HG02870 (cell line): ENCODE results near the gene SEC14L5.
"Not testable (repeated sequence)": the region's sequence is repeated elsewhere in the genome, so short reads cannot be mapped to it uniquely, and the experiment has no call there.

ENCODE experiments used
- ATAC-seq: cut with Tn5 transposase; IDR thresholded peaks from one replicate; pipeline ENCODE4 v1.9.1; 2021; ENCODE audit warnings: mild to moderate bottlenecking, moderate library complexity; ENCODE audit not compliant: unreplicated experiment

The SEC14L5 gene

GRCh38 chr16:4948903-4949766 lies 9.0 kb upstream of the SEC14L5 start:
- ATAC-seq: no peak

- no peak for ATAC-seq
Measured at GRCh38 chr16:4949986-4950385, 8.1 kb upstream of the SEC14L5 start.

GRCh38 chr16:4951583-4951982 lies 6.5 kb upstream of the SEC14L5 start:
- ATAC-seq: not testable (repeated sequence)

- ATAC-seq: no peak
Measured at GRCh38 chr16:4954714-4955113, 3.4 kb upstream of the SEC14L5 start.

- ATAC-seq: no peak
Measured at GRCh38 chr16:4957420-4957719, 760 bp upstream of the SEC14L5 start.

GRCh38 chr16:4958510-4959438 lies 644 bp downstream of the SEC14L5 start:
- ATAC-seq: no peak

- ATAC-seq: no peak
Measured at GRCh38 chr16:4960579-4960978, 2.4 kb downstream of the SEC14L5 start.

- no peak for ATAC-seq
Measured at GRCh38 chr16:4962716-4963115, 4.6 kb downstream of the SEC14L5 start.

- not testable (repeated sequence) for ATAC-seq
Measured at GRCh38 chr16:4963527-4963926, 5.4 kb downstream of the SEC14L5 start.

GRCh38 chr16:4966736-4967453 lies 8.8 kb downstream of the SEC14L5 start:
- ATAC-seq: no peak

- not testable (repeated sequence) for ATAC-seq
Measured at GRCh38 chr16:4968278-4968677, 10.1 kb downstream of the SEC14L5 start.

GRCh38 chr16:4968879-4969483 lies 10.9 kb downstream of the SEC14L5 start:
- ATAC-seq: no peak

- no peak for ATAC-seq
Measured at GRCh38 chr16:4970010-4970409, 11.9 kb downstream of the SEC14L5 start.

- ATAC-seq: no peak
Measured at GRCh38 chr16:4972938-4973587, 14.9 kb downstream of the SEC14L5 start.

GRCh38 chr16:4976079-4976478 lies 17.9 kb downstream of the SEC14L5 start:
- ATAC-seq: peak; percentile 97

- ATAC-seq: no peak
Measured at GRCh38 chr16:4976611-4977145, 18.5 kb downstream of the SEC14L5 start.

GRCh38 chr16:4979164-4979563 lies 21.0 kb downstream of the SEC14L5 start:
- no peak for ATAC-seq

GRCh38 chr16:4979736-4980660 lies 21.9 kb downstream of the SEC14L5 start:
- ATAC-seq: no peak

GRCh38 chr16:4980691-4981090 lies 22.6 kb downstream of the SEC14L5 start:
- no peak for ATAC-seq
